Adipocyte (in vitro differentiated cells): Measurements from ENCODE around the gene HAVCR1.
A peak's percentile ranks its signal among the peaks of the same experiment; 100 is the strongest.
"Not testable (repeated sequence)": the region's sequence is repeated elsewhere in the genome, so short reads cannot be mapped to it uniquely, and the experiment has no call there.

Source experiments
- DNase-seq: peaks from one replicate; pipeline ENCODE4 v3.0.0-alpha.2; 2015; ENCODE audit warnings: low read depth
- H3K27me3 ChIP-seq: replicated peaks from 2 replicates; pipeline ENCODE4 v1.7.0; 2013; ENCODE audit warnings: mild to moderate bottlenecking, low read length, moderate library complexity; ENCODE audit not compliant: control insufficient read depth, insufficient read depth
- H3K36me3 ChIP-seq: 2 replicates; pipeline ENCODE4 v1.7.0; 2013; ENCODE audit warnings: low read length, mild to moderate bottlenecking, moderate library complexity; ENCODE audit not compliant: control insufficient read depth, insufficient read depth, severe bottlenecking
- H3K4me1 ChIP-seq: 2 replicates; pipeline ENCODE4 v1.7.0; 2013; ENCODE audit warnings: mild to moderate bottlenecking, low read length, moderate library complexity; ENCODE audit not compliant: control insufficient read depth, insufficient read depth
- H3K4me3 ChIP-seq: 2 replicates; pipeline ENCODE4 v1.7.0; 2013; ENCODE audit warnings: mild to moderate bottlenecking, low read length, moderate library complexity
- H3K9ac ChIP-seq: 2 replicates; pipeline ENCODE4 v1.7.0; 2013; ENCODE audit warnings: mild to moderate bottlenecking, low read length, moderate library complexity
- H3K9me3 ChIP-seq: 2 replicates; pipeline ENCODE4 v1.7.0; 2013; ENCODE audit warnings: mild to moderate bottlenecking, low read length, moderate library complexity; ENCODE audit not compliant: control insufficient read depth

Gene HAVCR1

GRCh38 chr5:157068785-157069184 is 9.9 kb upstream of the HAVCR1 start:
- DNase-seq, result no peak
- Histone ChIP-seq H3K9me3 (no peaks in the 10 kb centered on the region), H3K4me1 (peaks cover 14% of the 10 kb centered on the region), H3K9ac (no peak overlapping the region), H3K4me3 (no peak overlapping the region), H3K27me3 (no peaks in the 10 kb centered on the region), H3K36me3 (no peaks in the 10 kb centered on the region)

- Histone ChIP-seq H3K9ac (no peak overlapping the region), H3K27me3 (no peaks in the 10 kb centered on the region), H3K4me3 (no peak overlapping the region), H3K4me1 (peaks cover 18% of the 10 kb centered on the region), H3K9me3 (no peaks in the 10 kb centered on the region), H3K36me3 (no peaks in the 10 kb centered on the region)
- DNase-seq, result no peak
These were observed 9.4 kb upstream of the HAVCR1 start for GRCh38 chr5:157068339-157068738.

GRCh38 chr5:157067005-157067404 is 8.1 kb upstream of the HAVCR1 start:
- Histone ChIP-seq H3K9ac (no peak overlapping the region), H3K9me3 (no peaks in the 10 kb centered on the region), H3K36me3 (no peaks in the 10 kb centered on the region), H3K4me3 (no peak overlapping the region), H3K27me3 (no peaks in the 10 kb centered on the region), H3K4me1 (peaks cover 13% of the 10 kb centered on the region)
- DNase-seq, result no peak

- Histone ChIP-seq H3K4me1 (peaks cover 16% of the 10 kb centered on the region), H3K27me3 (no peaks in the 10 kb centered on the region), H3K36me3 (no peaks in the 10 kb centered on the region), H3K9ac (no peak overlapping the region), H3K9me3 (no peaks in the 10 kb centered on the region), H3K4me3 (no peak overlapping the region)
- DNase-seq, result no peak
These were observed 7.2 kb upstream of the HAVCR1 start for GRCh38 chr5:157066080-157066479.

GRCh38 chr5:157063776-157064430 is 5.0 kb upstream of the HAVCR1 start:
- Histone ChIP-seq H3K4me3 (no peak overlapping the region), H3K9ac (no peak overlapping the region), H3K9me3 (no peaks in the 10 kb centered on the region), H3K27me3 (no peaks in the 10 kb centered on the region), H3K36me3 (no peaks in the 10 kb centered on the region), H3K4me1 (peaks cover 30% of the 10 kb centered on the region)
- no peak for DNase-seq

- Histone ChIP-seq H3K36me3 (no peaks in the 10 kb centered on the region), H3K4me3 (no peak overlapping the region)
These were observed 975 bp upstream of the HAVCR1 start for GRCh38 chr5:157059891-157060290.

GRCh38 chr5:157057459-157058370 is 1.2 kb downstream of the HAVCR1 start:
- DNase-seq, result peak; percentile 36
- Histone ChIP-seq H3K27me3 (no peaks in the 10 kb centered on the region), H3K36me3 (no peaks in the 10 kb centered on the region), H3K9ac (peak overlapping the region; percentile 72), H3K4me1 (peaks cover 31% of the 10 kb centered on the region), H3K9me3 (no peaks in the 10 kb centered on the region), H3K4me3 (no peak overlapping the region)

More at GRCh38 chr5:157059891-157060290, 975 bp upstream of the HAVCR1 start:
- DNase-seq, result peak; percentile 5
- Histone ChIP-seq H3K9ac (peak overlapping the region; percentile 55), H3K4me1 (peaks cover 42% of the 10 kb centered on the region), H3K27me3 (no peaks in the 10 kb centered on the region), H3K9me3 (no peaks in the 10 kb centered on the region)

GRCh38 chr5:157056848-157057247 is 2.1 kb downstream of the HAVCR1 start:
- H3K27me3 ChIP-seq, H3K9ac ChIP-seq, DNase-seq, H3K9me3 ChIP-seq, H3K4me3 ChIP-seq, H3K36me3 ChIP-seq: not testable (repeated sequence)
- peaks cover 31% of the 10 kb centered on the region for H3K4me1 ChIP-seq

- no peak for DNase-seq
- H3K27me3 ChIP-seq, result no peaks in the 10 kb centered on the region
- no peaks in the 10 kb centered on the region for H3K9me3 ChIP-seq
- no peaks in the 10 kb centered on the region for H3K36me3 ChIP-seq
- H3K9ac ChIP-seq, result no peak overlapping the region
- H3K4me3 ChIP-seq, result no peak overlapping the region
- peaks cover 21% of the 10 kb centered on the region for H3K4me1 ChIP-seq
These were observed 7.2 kb downstream of the HAVCR1 start for GRCh38 chr5:157051604-157052245.

GRCh38 chr5:157050050-157050449 is 8.9 kb downstream of the HAVCR1 start:
- Histone ChIP-seq H3K9me3 (no peaks in the 10 kb centered on the region), H3K4me3 (no peak overlapping the region), H3K4me1 (peaks cover 21% of the 10 kb centered on the region), H3K36me3 (no peaks in the 10 kb centered on the region), H3K27me3 (no peaks in the 10 kb centered on the region), H3K9ac (no peak overlapping the region)
- DNase-seq, result no peak

- peaks cover 21% of the 10 kb centered on the region for H3K4me1 ChIP-seq
- no peak overlapping the region for H3K4me3 ChIP-seq
- H3K27me3 ChIP-seq, result no peaks in the 10 kb centered on the region
- H3K9ac ChIP-seq, result no peak overlapping the region
- H3K9me3 ChIP-seq, result no peaks in the 10 kb centered on the region
- no peaks in the 10 kb centered on the region for H3K36me3 ChIP-seq
- DNase-seq, result no peak
These were observed 9.3 kb downstream of the HAVCR1 start for GRCh38 chr5:157049605-157050004.
